Stimulated activated naive B cell treated with anti-CD40 and anti-IgM and Interleukin-4, amounts not matched to agents 10 μg/mL and 1 μg/mL and 100 μg/mL, for 72 hours (primary cell): Measurements from ENCODE around the gene CXCL17.

Source experiments
- ATAC-seq, 2 donors: fragments of 150-1000 bp; cut with Tn5 transposase; replicated peaks; 2 replicates each; pipeline ENCODE4 v1.10.0; 2021; ENCODE audit warnings: moderate library complexity in 1 of 2
- DNase-seq: peaks from one replicate; pipeline ENCODE4 v3.0.0; 2021
- H3K27ac Mint-ChIP-seq: one replicate; pipeline ENCODE4 v1.8.0; 2022; ENCODE audit warnings: mild to moderate bottlenecking, mixed read lengths
- H3K27me3 Mint-ChIP-seq, 2 donors: one replicate each; pipeline ENCODE4 v1.8.0; 2022; ENCODE audit warnings: mixed read lengths in 2 of 2
- H3K36me3 Mint-ChIP-seq, 2 donors: one replicate each; pipeline ENCODE4 v1.8.0; 2022; ENCODE audit warnings: mixed read lengths in 2 of 2, mild to moderate bottlenecking in 1 of 2
- H3K4me1 Mint-ChIP-seq, 2 donors: one replicate each; pipeline ENCODE4 v1.8.0; 2022; ENCODE audit warnings: mixed read lengths in 2 of 2, mild to moderate bottlenecking in 1 of 2
- H3K4me3 Mint-ChIP-seq, 2 donors: one replicate each; pipeline ENCODE4 v1.8.0; 2022; ENCODE audit warnings: mild to moderate bottlenecking in 2 of 2, mixed read lengths in 2 of 2, moderate library complexity in 1 of 2
- H3K9me3 Mint-ChIP-seq, 2 donors: one replicate each; pipeline ENCODE4 v1.8.0; 2022; ENCODE audit warnings: mixed read lengths in 2 of 2, mild to moderate bottlenecking in 1 of 2

CXCL17 gene

GRCh38 chr19:42424712-42425131 is 18.0 kb downstream of the CXCL17 start:
- Mint-ChIP-seq H3K27ac (no peak overlapping the region), H3K4me3 (peak overlapping the region in 1 of 2 donors; percentile 99), H3K36me3 (peaks cover 6 to 10% of the 10 kb centered on the region in 2 donors), H3K27me3 (peaks cover 0 to 6% of the 10 kb centered on the region in 2 donors), H3K9me3 (peaks cover 0 to 3% of the 10 kb centered on the region in 2 donors), H3K4me1 (peaks cover 32 to 50% of the 10 kb centered on the region in 2 donors)
- no peak for DNase-seq
- ATAC-seq, result no peak

GRCh38 chr19:42424345-42424707 is 18.4 kb downstream of the CXCL17 start:
- H3K27ac Mint-ChIP-seq, result peak overlapping the region; percentile 93
- H3K36me3 Mint-ChIP-seq, result peaks cover 6 to 10% of the 10 kb centered on the region in 2 donors
- H3K9me3 Mint-ChIP-seq, result peaks cover 0 to 3% of the 10 kb centered on the region in 2 donors
- peaks cover 35 to 54% of the 10 kb centered on the region in 2 donors for H3K4me1 Mint-ChIP-seq
- H3K27me3 Mint-ChIP-seq, result peaks cover 0 to 6% of the 10 kb centered on the region in 2 donors
- no peak for DNase-seq
- H3K4me3 Mint-ChIP-seq, result peak overlapping the region; percentile 92 to 99
- ATAC-seq, result no peak

- H3K9me3 Mint-ChIP-seq, result peaks cover 0 to 3% of the 10 kb centered on the region in 2 donors
- H3K4me3 Mint-ChIP-seq, result peak overlapping the region; percentile 92 to 99
- H3K36me3 Mint-ChIP-seq, result peaks cover 8 to 12% of the 10 kb centered on the region in 2 donors
- DNase-seq, result peak; percentile 94
- peaks cover 36 to 57% of the 10 kb centered on the region in 2 donors for H3K4me1 Mint-ChIP-seq
- H3K27ac Mint-ChIP-seq, result peak overlapping the region; percentile 93
- ATAC-seq, result peak; percentile 91 to 92
- H3K27me3 Mint-ChIP-seq, result peaks cover 0 to 5% of the 10 kb centered on the region in 2 donors
These were observed 19.0 kb downstream of the CXCL17 start for GRCh38 chr19:42423462-42424344.

GRCh38 chr19:42422901-42423461 is 19.8 kb downstream of the CXCL17 start:
- H3K27me3 Mint-ChIP-seq, result no peaks in the 10 kb centered on the region
- H3K36me3 Mint-ChIP-seq, result peaks cover 8 to 13% of the 10 kb centered on the region in 2 donors
- peak overlapping the region; percentile 93 for H3K27ac Mint-ChIP-seq
- peak; percentile 69 to 70 for ATAC-seq
- H3K4me3 Mint-ChIP-seq, result peak overlapping the region; percentile 92 to 99
- H3K4me1 Mint-ChIP-seq, result peaks cover 36 to 57% of the 10 kb centered on the region in 2 donors
- DNase-seq, result peak; percentile 58
- peaks cover 0 to 3% of the 10 kb centered on the region in 2 donors for H3K9me3 Mint-ChIP-seq

GRCh38 chr19:42422092-42422900 is 20.4 kb downstream of the CXCL17 start:
- Mint-ChIP-seq H3K27me3 (no peaks in the 10 kb centered on the region), H3K27ac (peak overlapping the region; percentile 93), H3K9me3 (peaks cover 0 to 3% of the 10 kb centered on the region in 2 donors), H3K4me1 (peaks cover 36 to 57% of the 10 kb centered on the region in 2 donors), H3K4me3 (peak overlapping the region; percentile 92 to 99), H3K36me3 (peaks cover 8 to 13% of the 10 kb centered on the region in 2 donors)
- DNase-seq (no peak), ATAC-seq (peak; percentile 26 to 43)

GRCh38 chr19:42421591-42422031 is 21.1 kb downstream of the CXCL17 start:
- Mint-ChIP-seq H3K4me1 (peaks cover 36 to 57% of the 10 kb centered on the region in 2 donors), H3K27me3 (no peaks in the 10 kb centered on the region), H3K27ac (peak overlapping the region; percentile 93), H3K4me3 (peak overlapping the region in 1 of 2 donors; percentile 92), H3K9me3 (peaks cover 0 to 3% of the 10 kb centered on the region in 2 donors), H3K36me3 (peaks cover 8 to 13% of the 10 kb centered on the region in 2 donors)
- DNase-seq (no peak), ATAC-seq (no peak)

GRCh38 chr19:42421101-42421500 is 21.6 kb downstream of the CXCL17 start:
- peak overlapping the region in 1 of 2 donors; percentile 1 for H3K4me3 Mint-ChIP-seq
- peak overlapping the region; percentile 9 for H3K27ac Mint-ChIP-seq
- peaks cover 0 to 3% of the 10 kb centered on the region in 2 donors for H3K9me3 Mint-ChIP-seq
- ATAC-seq (no peak), DNase-seq (no peak)
- no peaks in the 10 kb centered on the region for H3K27me3 Mint-ChIP-seq
- H3K36me3 Mint-ChIP-seq, result peaks cover 8 to 13% of the 10 kb centered on the region in 2 donors
- peaks cover 36 to 57% of the 10 kb centered on the region in 2 donors for H3K4me1 Mint-ChIP-seq

- DNase-seq, result peak; percentile 37
- Mint-ChIP-seq H3K4me3 (no peak overlapping the region), H3K4me1 (peaks cover 36 to 57% of the 10 kb centered on the region in 2 donors), H3K27ac (no peak overlapping the region), H3K27me3 (no peaks in the 10 kb centered on the region), H3K36me3 (peaks cover 14 to 16% of the 10 kb centered on the region in 2 donors), H3K9me3 (peaks cover 0 to 3% of the 10 kb centered on the region in 2 donors)
- ATAC-seq, result peak; percentile 15 to 23
These were observed 22.6 kb downstream of the CXCL17 start for GRCh38 chr19:42420055-42420544.

GRCh38 chr19:42419309-42419708 is 23.4 kb downstream of the CXCL17 start:
- no peaks in the 10 kb centered on the region for H3K27me3 Mint-ChIP-seq

GRCh38 chr19:42412661-42413076 is 30.1 kb downstream of the CXCL17 start:
- Mint-ChIP-seq H3K4me3 (no peak overlapping the region), H3K27me3 (no peaks in the 10 kb centered on the region), H3K9me3 (no peaks in the 10 kb centered on the region), H3K36me3 (peaks cover 28 to 51% of the 10 kb centered on the region in 2 donors), H3K4me1 (peaks cover 18 to 20% of the 10 kb centered on the region in 2 donors), H3K27ac (peak overlapping the region; percentile 34)
- DNase-seq (no peak), ATAC-seq (no peak)

More at GRCh38 chr19:42419309-42419708, 23.4 kb downstream of the CXCL17 start:
- Mint-ChIP-seq H3K4me1 (peaks cover 33 to 53% of the 10 kb centered on the region in 2 donors), H3K27ac (no peak overlapping the region), H3K36me3 (peaks cover 14 to 20% of the 10 kb centered on the region in 2 donors), H3K9me3 (no peaks in the 10 kb centered on the region), H3K4me3 (no peak overlapping the region)
- ATAC-seq (no peak), DNase-seq (no peak)

GRCh38 chr19:42412227-42412626 is 30.5 kb downstream of the CXCL17 start:
- ATAC-seq, result no peak
- H3K27ac Mint-ChIP-seq, result no peak overlapping the region
- peaks cover 18 to 20% of the 10 kb centered on the region in 2 donors for H3K4me1 Mint-ChIP-seq
- H3K27me3 Mint-ChIP-seq, result no peaks in the 10 kb centered on the region
- no peak overlapping the region for H3K4me3 Mint-ChIP-seq
- H3K36me3 Mint-ChIP-seq, result peaks cover 28 to 56% of the 10 kb centered on the region in 2 donors
- no peaks in the 10 kb centered on the region for H3K9me3 Mint-ChIP-seq
- DNase-seq, result no peak

- Mint-ChIP-seq H3K27me3 (no peaks in the 10 kb centered on the region), H3K27ac (peak overlapping the region; percentile 33), H3K4me3 (no peak overlapping the region), H3K36me3 (peaks cover 32 to 61% of the 10 kb centered on the region in 2 donors), H3K9me3 (no peaks in the 10 kb centered on the region), H3K4me1 (peaks cover 18 to 20% of the 10 kb centered on the region in 2 donors)
- no peak for ATAC-seq
- DNase-seq, result no peak
These were observed 31.1 kb downstream of the CXCL17 start for GRCh38 chr19:42411581-42412178.

- no peaks in the 10 kb centered on the region for H3K9me3 Mint-ChIP-seq
- H3K36me3 Mint-ChIP-seq, result peaks cover 37 to 71% of the 10 kb centered on the region in 2 donors
- H3K27me3 Mint-ChIP-seq, result no peaks in the 10 kb centered on the region
- H3K4me3 Mint-ChIP-seq, result no peak overlapping the region
- DNase-seq (no peak), ATAC-seq (no peak)
- no peak overlapping the region for H3K27ac Mint-ChIP-seq
- H3K4me1 Mint-ChIP-seq, result peaks cover 18 to 22% of the 10 kb centered on the region in 2 donors
These were observed 32.4 kb downstream of the CXCL17 start for GRCh38 chr19:42410371-42410770.
